Prostate gland (tissue), 2 donors: ENCODE data around the gene ZNF423. TPM values are rescaled to one million over a fixed set of nuclear protein-coding genes. Genes with fewer than 3 reads are reported as not detected.

Experiments used
- DNase-seq: peaks from one replicate; pipeline ENCODE4 v3.0.0-alpha.2; 2019; ENCODE audit warnings: low spot score
- H3K27ac ChIP-seq, 2 donors: fragments of 200-600 bp; sonication (generic); 2 replicates each; pipeline ENCODE4 v1.5.1; 2017 to 2019
- H3K27me3 ChIP-seq: fragments of 200-600 bp; sonication (generic); replicated peaks from 2 replicates; pipeline ENCODE4 v1.5.1; 2019; ENCODE audit not compliant: insufficient read depth
- H3K36me3 ChIP-seq, 2 donors: fragments of 200-600 bp; sonication (generic); 1 replicate in 1 of 2; 2 replicates in 1 of 2; pipeline versions ENCODE4 v1.5.1 to v1.8.1; 2017 to 2019
- H3K4me1 ChIP-seq: fragments of 200-600 bp; sonication (generic); replicated peaks from 2 replicates; pipeline ENCODE4 v1.5.1; 2019
- H3K4me3 ChIP-seq, 2 donors: fragments of 200-600 bp; sonication (generic); 2 replicates each; pipeline ENCODE4 v1.5.1; 2017 to 2019
- H3K9me3 ChIP-seq: fragments of 200-600 bp; sonication (generic); 2 replicates; pipeline ENCODE4 v1.5.1; 2017
- CTCF ChIP-seq, 4 experiments: fragments of 200-600 bp in 2 of 4; fragments of 450-650 bp in 2 of 4; sonication (generic) in 2 of 4; IDR thresholded peaks; 1 replicate in 3 of 4; 2 replicates in 1 of 4; pipeline ENCODE4 v1.5.1; 2016 to 2019; ENCODE audit warnings: antibody characterized with exemption in 4 of 4, mild to moderate bottlenecking in 2 of 4, moderate library complexity in 2 of 4
- POLR2A ChIP-seq: fragments of 450-650 bp; IDR thresholded peaks from one replicate; pipeline ENCODE4 v1.6.1; 2016; ENCODE audit warnings: antibody characterized with exemption, mild to moderate bottlenecking
- POLR2AphosphoS5 ChIP-seq: sonication (generic); formaldehyde crosslinking; IDR thresholded peaks from one replicate; pipeline ENCODE4 v1.6.1; 2017; ENCODE audit warnings: antibody characterized with exemption
- WGBS: methylation state at CpG from one replicate; pipeline ENCODE4 v1.1.5; 2018; 5-methylcytosine and 5-hydroxymethylcytosine counted together
- intact Hi-C: fragments of 100-400 bp; cut with DNase I; formaldehyde crosslinking; loops from one replicate; pipeline ENCODE4 v1.14.2; 2022
- total RNA-seq, 2 donors: library from RNA; depleted of rRNA; stranded (reverse); fragments of >200 nt; gene quantifications; one replicate each; pipeline ENCODE4 v1.1.0, GENCODE V29; 2016

Gene ZNF423
- total RNA-seq, 2 donors from 2014 or later: 6.1 to 22.7 TPM

GRCh38 chr16:49495596-49496355 lies 360.1 kb downstream of the ZNF423 start:
- 97% methylated on average over 10 of the region's 10 CpGs for whole genome bisulfite sequencing
- Histone ChIP-seq H3K27ac (no peak overlapping the region), H3K36me3 (no peaks in the 10 kb centered on the region), H3K4me1 (peaks cover 4% of the 10 kb centered on the region), H3K9me3 (no peaks in the 10 kb centered on the region), H3K27me3 (no peaks in the 10 kb centered on the region), H3K4me3 (no peak overlapping the region)
- no peak for DNase-seq
- intact Hi-C loops: no loop called here
- TF ChIP-seq POLR2A (no peak), POLR2AphosphoS5 (no peak), CTCF (IDR thresholded peaks at IDR 0.05) (no peak)

GRCh38 chr16:49494891-49495566 lies 360.9 kb downstream of the ZNF423 start:
- TF ChIP-seq POLR2AphosphoS5: no peak
- WGBS: 70% methylated on average over 9 of the region's 9 CpGs
- H3K4me3 ChIP-seq: no peak overlapping the region
- no peaks in the 10 kb centered on the region for H3K27me3 ChIP-seq
- no peak overlapping the region for H3K27ac ChIP-seq
- no peak for DNase-seq
- intact Hi-C loops: loop anchor here (5.0 kb wide), 3 partner anchors 97 to 362 kb away; partner anchors contain the start of gene ZNF423
- no peaks in the 10 kb centered on the region for H3K9me3 ChIP-seq
- H3K36me3 ChIP-seq: no peaks in the 10 kb centered on the region
- H3K4me1 ChIP-seq: peaks cover 4% of the 10 kb centered on the region

DNA sequence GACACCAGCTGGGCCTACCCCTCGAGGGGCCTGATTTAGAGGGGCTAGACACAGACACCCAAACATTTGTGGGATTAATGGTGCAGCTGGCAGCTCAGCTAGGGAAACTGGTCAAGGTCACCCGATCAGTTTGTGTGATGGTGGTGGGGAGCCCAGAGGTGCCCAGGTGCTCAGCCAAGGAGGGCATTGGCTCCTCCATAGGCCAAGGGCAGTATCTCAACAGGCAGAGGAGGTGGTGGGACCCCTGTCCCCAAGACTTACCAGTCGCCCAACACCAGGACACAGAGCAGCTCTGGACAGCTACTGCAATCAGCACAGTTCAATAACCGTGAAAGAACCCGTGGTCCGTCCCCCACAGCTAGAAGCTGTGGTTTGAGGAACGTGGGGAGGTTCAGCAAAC lies 361.4 kb downstream of the ZNF423 start:
- TF ChIP-seq POLR2A (no peak), CTCF (IDR thresholded peaks at IDR 0.05) (no peak)
- H3K27me3 ChIP-seq: no peaks in the 10 kb centered on the region
- no peak for DNase-seq
- H3K9me3 ChIP-seq: no peaks in the 10 kb centered on the region
- H3K4me1 ChIP-seq: peaks cover 4% of the 10 kb centered on the region
- WGBS: 79% methylated on average over 7 of the region's 7 CpGs
- H3K27ac ChIP-seq: no peak overlapping the region
- intact Hi-C loops: loop anchor here (5.0 kb wide), 3 partner anchors 98 to 363 kb away; partner anchors contain the start of gene ZNF423
- no peaks in the 10 kb centered on the region for H3K36me3 ChIP-seq
- H3K4me3 ChIP-seq: no peak overlapping the region

DNA sequence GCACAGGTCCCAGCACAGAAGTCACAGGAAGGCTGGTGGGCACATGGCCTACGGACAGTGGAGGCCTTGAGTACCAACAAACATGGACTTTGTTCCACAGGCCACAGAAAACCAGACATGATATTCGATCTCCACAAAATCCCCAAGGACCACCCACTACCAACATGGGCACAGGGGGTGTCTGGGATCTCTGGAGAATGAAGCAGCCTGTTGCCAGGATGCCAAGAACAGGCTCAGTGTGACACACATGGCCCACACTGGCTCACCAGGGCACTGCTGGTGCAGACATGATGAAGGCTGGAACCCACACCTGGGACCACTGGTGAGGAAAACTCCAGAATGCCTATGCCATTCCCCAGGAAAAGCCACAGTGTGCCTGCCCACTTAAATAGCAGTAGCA lies 362.1 kb downstream of the ZNF423 start:
- 67% methylated on average over 2 of the region's 2 CpGs for WGBS
- intact Hi-C loops: loop anchor here (5.0 kb wide), 3 partner anchors 98 to 363 kb away; partner anchors contain the start of gene ZNF423

More for the DNA sequence above, 362.1 kb downstream of the ZNF423 start:
- H3K27ac ChIP-seq: no peak overlapping the region
- H3K4me3 ChIP-seq: no peak overlapping the region
- TF ChIP-seq CTCF (IDR thresholded peaks at IDR 0.05) (no peak), POLR2AphosphoS5 (no peak), POLR2A (no peak)
- H3K9me3 ChIP-seq: no peaks in the 10 kb centered on the region
- H3K27me3 ChIP-seq: no peaks in the 10 kb centered on the region
- no peak for DNase-seq
- no peaks in the 10 kb centered on the region for H3K36me3 ChIP-seq
- H3K4me1 ChIP-seq: peaks cover 4% of the 10 kb centered on the region
